ENCODE data around the gene PREX1. TPM values are rescaled to one million over a fixed set of nuclear protein-coding genes. Genes with fewer than 3 reads are reported as not detected.
A peak's percentile ranks its signal among the peaks of the same experiment; 100 is the strongest.

Gene PREX1
- total RNA-seq, 1 donor from 2014 or later, result 235 TPM

GRCh38 chr20:48742912-48743680, 84.7 kb downstream of the PREX1 start:
- no peak for TF ChIP-seq CTCF (IDR thresholded peaks at IDR 0.05; ENCODE audit: partially characterized antibody, unreplicated experiment)
- Mint-ChIP-seq H3K36me3 (ENCODE audit: unreplicated experiment) (peaks cover 15% of the 10 kb centered on the region), H3K27me3 (ENCODE audit: unreplicated experiment) (peaks cover 31% of the 10 kb centered on the region), H3K4me3 (ENCODE audit: unreplicated experiment) (no peak overlapping the region), H3K27ac (ENCODE audit: unreplicated experiment) (peak overlapping the region; percentile 35), H3K9me3 (ENCODE audit: unreplicated experiment) (peaks cover 27% of the 10 kb centered on the region), H3K4me1 (ENCODE audit: low read depth, unreplicated experiment) (peaks cover 34% of the 10 kb centered on the region)
- no peak for DNase-seq

GRCh38 chr20:48742233-48742632, 85.6 kb downstream of the PREX1 start:
- Mint-ChIP-seq H3K27me3 (ENCODE audit: unreplicated experiment) (peaks cover 31% of the 10 kb centered on the region), H3K36me3 (ENCODE audit: unreplicated experiment) (peaks cover 15% of the 10 kb centered on the region), H3K4me3 (ENCODE audit: unreplicated experiment) (no peak overlapping the region), H3K4me1 (ENCODE audit: low read depth, unreplicated experiment) (peaks cover 38% of the 10 kb centered on the region), H3K27ac (ENCODE audit: unreplicated experiment) (no peak overlapping the region), H3K9me3 (ENCODE audit: unreplicated experiment) (peaks cover 29% of the 10 kb centered on the region)
- no peak for DNase-seq
- TF ChIP-seq CTCF (IDR thresholded peaks at IDR 0.05; ENCODE audit: partially characterized antibody, unreplicated experiment), result no peak

GRCh38 chr20:48741669-48742068, 86.1 kb downstream of the PREX1 start:
- H3K4me3 Mint-ChIP-seq (ENCODE audit: unreplicated experiment), result no peak overlapping the region
- H3K4me1 Mint-ChIP-seq (ENCODE audit: low read depth, unreplicated experiment), result peaks cover 34% of the 10 kb centered on the region
- TF ChIP-seq CTCF (IDR thresholded peaks at IDR 0.05; ENCODE audit: partially characterized antibody, unreplicated experiment), result no peak
- peaks cover 15% of the 10 kb centered on the region for H3K36me3 Mint-ChIP-seq (ENCODE audit: unreplicated experiment)
- peaks cover 30% of the 10 kb centered on the region for H3K27me3 Mint-ChIP-seq (ENCODE audit: unreplicated experiment)
- DNase-seq, result no peak
- H3K9me3 Mint-ChIP-seq (ENCODE audit: unreplicated experiment), result peaks cover 31% of the 10 kb centered on the region
- H3K27ac Mint-ChIP-seq (ENCODE audit: unreplicated experiment), result peak overlapping the region; percentile 53

- Mint-ChIP-seq H3K4me1 (ENCODE audit: low read depth, unreplicated experiment) (peaks cover 34% of the 10 kb centered on the region), H3K9me3 (ENCODE audit: unreplicated experiment) (peaks cover 32% of the 10 kb centered on the region), H3K4me3 (ENCODE audit: unreplicated experiment) (no peak overlapping the region), H3K27me3 (ENCODE audit: unreplicated experiment) (peaks cover 27% of the 10 kb centered on the region), H3K27ac (ENCODE audit: unreplicated experiment) (no peak overlapping the region), H3K36me3 (ENCODE audit: unreplicated experiment) (peaks cover 16% of the 10 kb centered on the region)
- no peak for TF ChIP-seq CTCF (IDR thresholded peaks at IDR 0.05; ENCODE audit: partially characterized antibody, unreplicated experiment)
- DNase-seq, result no peak
These were observed 87.1 kb downstream of the PREX1 start for GRCh38 chr20:48740712-48741111.

- H3K4me1 Mint-ChIP-seq (ENCODE audit: low read depth, unreplicated experiment), result peaks cover 30% of the 10 kb centered on the region
- peaks cover 16% of the 10 kb centered on the region for H3K36me3 Mint-ChIP-seq (ENCODE audit: unreplicated experiment)
- no peak for TF ChIP-seq CTCF (IDR thresholded peaks at IDR 0.05; ENCODE audit: partially characterized antibody, unreplicated experiment)
- H3K27me3 Mint-ChIP-seq (ENCODE audit: unreplicated experiment), result peaks cover 25% of the 10 kb centered on the region
- no peak overlapping the region for H3K4me3 Mint-ChIP-seq (ENCODE audit: unreplicated experiment)
- no peak for DNase-seq
- H3K9me3 Mint-ChIP-seq (ENCODE audit: unreplicated experiment), result peaks cover 31% of the 10 kb centered on the region
- H3K27ac Mint-ChIP-seq (ENCODE audit: unreplicated experiment), result no peak overlapping the region
These were observed 87.5 kb downstream of the PREX1 start for GRCh38 chr20:48740292-48740649.
